ENCODE data around the gene GOLGA7B. TPM values are rescaled to one million over a fixed set of nuclear protein-coding genes. Genes with fewer than 3 reads are reported as not detected.

Gene GOLGA7B
- polyA plus RNA-seq, 1 of the 3 experiments (the other 2 are of a cell fraction): 0.03 TPM

DNA sequence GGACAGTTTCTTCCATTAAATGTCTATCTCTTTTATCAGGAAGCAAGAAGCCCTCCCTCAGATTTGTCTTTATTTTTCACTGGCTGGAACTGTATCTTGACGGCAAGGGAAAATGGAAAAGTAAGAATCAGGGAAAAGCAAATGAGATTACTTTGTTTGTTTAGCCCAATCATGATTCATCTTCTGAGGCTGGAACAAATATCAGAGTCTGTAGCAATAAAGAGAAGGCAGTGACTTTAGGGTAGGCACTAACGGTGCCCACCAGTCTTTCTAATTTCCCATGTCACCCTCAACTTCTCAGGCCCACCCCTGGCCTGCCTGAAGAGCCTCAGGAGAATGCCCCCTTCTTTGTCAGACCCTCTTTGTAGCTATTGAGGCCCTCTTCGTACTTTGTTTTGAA, 36.3 kb upstream of the GOLGA7B start:
- H3K27me3 ChIP-seq (ENCODE audit: insufficient read depth): peaks cover 9% of the 10 kb centered on the region; the same call in 1 of the 2 replicates
- H3K36me3 ChIP-seq (replicated peaks in 1 of 2; ENCODE audit: control insufficient read depth in 1 of 2, insufficient read depth in 2 of 2, low read length in 1 of 2): no peaks in the 10 kb centered on the region
- H3K27ac ChIP-seq (ENCODE audit: low read depth in 2 of 2, low read length in 1 of 2): no peak overlapping the region
- no peak overlapping the region for H3K9ac ChIP-seq
- H3F3A ChIP-seq (replicated peaks; ENCODE audit: insufficient read depth): no peaks in the 10 kb centered on the region
- ChIA-PET POLR2A (no interaction called here), CTCF (interaction anchor here (5.6 kb wide), 1 partner anchor 21 kb away, joined by 31 read pairs; no protein-coding TSS in a partner anchor)
- H3K4me3 ChIP-seq (ENCODE audit: low read depth in 2 of 2, low read length in 1 of 2): no peak overlapping the region
- no peaks in the 10 kb centered on the region for H3K9me3 ChIP-seq
- WGBS (ENCODE audit: low lambda C conversion rate): 24% methylated on average over 3 of the region's 3 CpGs
- no peak overlapping the region for H3K4me2 ChIP-seq
- TF ChIP-seq JUND (IDR thresholded peaks at IDR 0.05) (no peak), GATA2 (CRISPR knock-in tag; IDR thresholded peaks at IDR 0.05) (no peak), ELF1 (IDR thresholded peaks at IDR 0.05) (no peak), FOXJ3 (CRISPR knock-in tag; IDR thresholded peaks at IDR 0.05) (no peak), YY1 (IDR thresholded peaks at IDR 0.05; ENCODE audit: low read depth) (no peak), RXRA (IDR thresholded peaks at IDR 0.05; ENCODE audit: borderline replicate concordance, low read depth) (no peak), CHD2 (IDR thresholded peaks at IDR 0.05; ENCODE audit: low read length, partially characterized antibody) (no peak), MEF2A (IDR thresholded peaks at IDR 0.05; ENCODE audit: borderline replicate concordance, low read depth) (no peak), TEAD4 (IDR thresholded peaks at IDR 0.05; ENCODE audit: borderline replicate concordance, insufficient read depth) (no peak), SMC3 (IDR thresholded peaks at IDR 0.05; ENCODE audit: low read depth, low read length) (no peak), POLR2AphosphoS5 (IDR thresholded peaks at IDR 0.05; ENCODE audit: low read depth, low read length) (no peak), EZH2phosphoT487 (IDR thresholded peaks at IDR 0.05; ENCODE audit: borderline replicate concordance, low read depth) (no peak), RCOR1 (IDR thresholded peaks at IDR 0.05; ENCODE audit: low read length) (no peak)
- TF ChIP-seq, protein P1, sequence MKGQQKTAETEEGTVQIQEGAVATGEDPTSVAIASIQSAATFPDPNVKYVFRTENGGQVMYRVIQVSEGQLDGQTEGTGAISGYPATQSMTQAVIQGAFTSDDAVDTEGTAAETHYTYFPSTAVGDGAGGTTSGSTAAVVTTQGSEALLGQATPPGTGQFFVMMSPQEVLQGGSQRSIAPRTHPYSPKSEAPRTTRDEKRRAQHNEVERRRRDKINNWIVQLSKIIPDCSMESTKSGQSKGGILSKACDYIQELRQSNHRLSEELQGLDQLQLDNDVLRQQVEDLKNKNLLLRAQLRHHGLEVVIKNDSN (IDR thresholded peaks at IDR 0.05; ENCODE audit: borderline replicate concordance, low read depth): no peak
- TF ChIP-seq, protein P2, sequence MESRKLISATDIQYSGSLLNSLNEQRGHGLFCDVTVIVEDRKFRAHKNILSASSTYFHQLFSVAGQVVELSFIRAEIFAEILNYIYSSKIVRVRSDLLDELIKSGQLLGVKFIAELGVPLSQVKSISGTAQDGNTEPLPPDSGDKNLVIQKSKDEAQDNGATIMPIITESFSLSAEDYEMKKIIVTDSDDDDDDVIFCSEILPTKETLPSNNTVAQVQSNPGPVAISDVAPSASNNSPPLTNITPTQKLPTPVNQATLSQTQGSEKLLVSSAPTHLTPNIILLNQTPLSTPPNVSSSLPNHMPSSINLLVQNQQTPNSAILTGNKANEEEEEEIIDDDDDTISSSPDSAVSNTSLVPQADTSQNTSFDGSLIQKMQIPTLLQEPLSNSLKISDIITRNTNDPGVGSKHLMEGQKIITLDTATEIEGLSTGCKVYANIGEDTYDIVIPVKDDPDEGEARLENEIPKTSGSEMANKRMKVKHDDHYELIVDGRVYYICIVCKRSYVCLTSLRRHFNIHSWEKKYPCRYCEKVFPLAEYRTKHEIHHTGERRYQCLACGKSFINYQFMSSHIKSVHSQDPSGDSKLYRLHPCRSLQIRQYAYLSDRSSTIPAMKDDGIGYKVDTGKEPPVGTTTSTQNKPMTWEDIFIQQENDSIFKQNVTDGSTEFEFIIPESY (IDR thresholded peaks at IDR 0.05; ENCODE audit: borderline replicate concordance, low read depth): no peak
- TF ChIP-seq, protein P3, sequence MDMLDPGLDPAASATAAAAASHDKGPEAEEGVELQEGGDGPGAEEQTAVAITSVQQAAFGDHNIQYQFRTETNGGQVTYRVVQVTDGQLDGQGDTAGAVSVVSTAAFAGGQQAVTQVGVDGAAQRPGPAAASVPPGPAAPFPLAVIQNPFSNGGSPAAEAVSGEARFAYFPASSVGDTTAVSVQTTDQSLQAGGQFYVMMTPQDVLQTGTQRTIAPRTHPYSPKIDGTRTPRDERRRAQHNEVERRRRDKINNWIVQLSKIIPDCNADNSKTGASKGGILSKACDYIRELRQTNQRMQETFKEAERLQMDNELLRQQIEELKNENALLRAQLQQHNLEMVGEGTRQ (IDR thresholded peaks at IDR 0.05; ENCODE audit: borderline replicate concordance, low read depth, low read length): no peak
- TF ChIP-seq, protein P4, sequence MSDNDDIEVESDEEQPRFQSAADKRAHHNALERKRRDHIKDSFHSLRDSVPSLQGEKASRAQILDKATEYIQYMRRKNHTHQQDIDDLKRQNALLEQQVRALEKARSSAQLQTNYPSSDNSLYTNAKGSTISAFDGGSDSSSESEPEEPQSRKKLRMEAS (IDR thresholded peaks at IDR 0.05; ENCODE audit: low read depth): no peak
- TF ChIP-seq, protein P5, sequence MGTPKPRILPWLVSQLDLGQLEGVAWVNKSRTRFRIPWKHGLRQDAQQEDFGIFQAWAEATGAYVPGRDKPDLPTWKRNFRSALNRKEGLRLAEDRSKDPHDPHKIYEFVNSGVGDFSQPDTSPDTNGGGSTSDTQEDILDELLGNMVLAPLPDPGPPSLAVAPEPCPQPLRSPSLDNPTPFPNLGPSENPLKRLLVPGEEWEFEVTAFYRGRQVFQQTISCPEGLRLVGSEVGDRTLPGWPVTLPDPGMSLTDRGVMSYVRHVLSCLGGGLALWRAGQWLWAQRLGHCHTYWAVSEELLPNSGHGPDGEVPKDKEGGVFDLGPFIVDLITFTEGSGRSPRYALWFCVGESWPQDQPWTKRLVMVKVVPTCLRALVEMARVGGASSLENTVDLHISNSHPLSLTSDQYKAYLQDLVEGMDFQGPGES (IDR thresholded peaks at IDR 0.05; ENCODE audit: low read depth, low read length): no peak
- TF ChIP-seq, protein P6, sequence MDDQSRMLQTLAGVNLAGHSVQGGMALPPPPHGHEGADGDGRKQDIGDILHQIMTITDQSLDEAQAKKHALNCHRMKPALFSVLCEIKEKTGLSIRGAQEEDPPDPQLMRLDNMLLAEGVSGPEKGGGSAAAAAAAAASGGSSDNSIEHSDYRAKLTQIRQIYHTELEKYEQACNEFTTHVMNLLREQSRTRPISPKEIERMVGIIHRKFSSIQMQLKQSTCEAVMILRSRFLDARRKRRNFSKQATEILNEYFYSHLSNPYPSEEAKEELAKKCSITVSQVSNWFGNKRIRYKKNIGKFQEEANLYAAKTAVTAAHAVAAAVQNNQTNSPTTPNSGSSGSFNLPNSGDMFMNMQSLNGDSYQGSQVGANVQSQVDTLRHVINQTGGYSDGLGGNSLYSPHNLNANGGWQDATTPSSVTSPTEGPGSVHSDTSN (IDR thresholded peaks at IDR 0.05): no peak
- no peak overlapping the region for H2AFZ ChIP-seq (ENCODE audit: low read depth)
- DNase-seq: no peak
- H4K20me1 ChIP-seq (ENCODE audit: insufficient read depth): no peaks in the 10 kb centered on the region; the same call in 1 of the 2 replicates
- no peaks in the 10 kb centered on the region for H3K79me2 ChIP-seq (ENCODE audit: insufficient read depth)
- no peaks in the 10 kb centered on the region for H3K9me2 ChIP-seq
- no peaks in the 10 kb centered on the region for H3K4me1 ChIP-seq (ENCODE audit: control insufficient read depth in 1 of 2, insufficient read depth in 2 of 2, low read depth in 1 of 2, low read length in 1 of 2)

Measured in SK-N-SH (cell line).